Measurements from ENCODE around the gene NBAS. TPM values are rescaled to one million over a fixed set of nuclear protein-coding genes. Genes with fewer than 3 reads are reported as not detected.

Gene NBAS
- total RNA-seq, 2 experiments from 2014 or later, result 24.4 to 28.8 TPM

GRCh38 chr2:15561574-15562344 is 625 bp upstream of the NBAS start:
- Histone ChIP-seq H3K79me2 (ENCODE audit: insufficient read depth, low read depth, low read length) (peaks cover 17% of the 10 kb centered on the region), H3K9me2 (ENCODE audit: insufficient read depth, low read length) (no peaks in the 10 kb centered on the region), H3K27ac (ENCODE audit: low read depth, low read length, poor library complexity, severe bottlenecking) (no peak overlapping the region), H3K36me3 (ENCODE audit: insufficient read depth, low read length) (no peaks in the 10 kb centered on the region), H3K4me2 (ENCODE audit: low read length) (peak overlapping the region; percentile 89), H3K4me1 (ENCODE audit: insufficient read depth, low read length, poor library complexity, severe bottlenecking) (peaks cover 16% of the 10 kb centered on the region), H3K4me3 (ENCODE audit: low read depth, low read length, poor library complexity, severe bottlenecking) (peak overlapping the region; percentile 91), H4K20me1 (ENCODE audit: insufficient read depth, low read length) (no peaks in the 10 kb centered on the region), H3K9me3 (ENCODE audit: low read length) (no peaks in the 10 kb centered on the region), H2AFZ (ENCODE audit: low read length) (peak overlapping the region; percentile 100)
- BruUV-seq (replicated peaks), result no TSS peak
- ChIA-PET POLR2A (interaction anchor here (0.6 to 1.6 kb wide), 16 partner anchors 8 to 794 kb away, joined by 3 to 9 read pairs (median 4); no protein-coding TSS in a partner anchor), CTCF (ENCODE audit: unreplicated experiment) (interaction anchor here (0.6 kb wide), 1 partner anchor 129 kb away, joined by 15 read pairs; no protein-coding TSS in a partner anchor)
- DNase-seq (ENCODE audit: low spot score), result peak; percentile 12
- intact Hi-C loops (cut with micrococcal nuclease; ENCODE audit: unreplicated experiment), result no loop called here
- TF ChIP-seq CTCF (conservative IDR thresholded peaks at IDR 0.05; ENCODE audit: low read length) (no peak), EZH2phosphoT487 (IDR thresholded peaks at IDR 0.05; ENCODE audit: borderline replicate concordance, low read depth, low read length) (no peak)

- no peaks in the 10 kb centered on the region for H4K20me1 ChIP-seq (ENCODE audit: insufficient read depth, low read length)
- H3K27ac ChIP-seq (ENCODE audit: low read depth, low read length, poor library complexity, severe bottlenecking), result no peak overlapping the region
- H3K79me2 ChIP-seq (ENCODE audit: insufficient read depth, low read depth, low read length), result peaks cover 17% of the 10 kb centered on the region
- CTCF ChIA-PET (ENCODE audit: unreplicated experiment), result no interaction called here
- peak overlapping the region; percentile 89 for H3K4me2 ChIP-seq (ENCODE audit: low read length)
- no peak for TF ChIP-seq CTCF (conservative IDR thresholded peaks at IDR 0.05; ENCODE audit: low read length)
- TF ChIP-seq EZH2phosphoT487 (IDR thresholded peaks at IDR 0.05; ENCODE audit: borderline replicate concordance, low read depth, low read length), result no peak
- H3K9me2 ChIP-seq (ENCODE audit: insufficient read depth, low read length), result no peaks in the 10 kb centered on the region
- no peaks in the 10 kb centered on the region for H3K9me3 ChIP-seq (ENCODE audit: low read length)
- H3K36me3 ChIP-seq (ENCODE audit: insufficient read depth, low read length), result no peaks in the 10 kb centered on the region
- DNase-seq (ENCODE audit: low spot score), result peak; percentile 48
- peaks cover 16% of the 10 kb centered on the region for H3K4me1 ChIP-seq (ENCODE audit: insufficient read depth, low read length, poor library complexity, severe bottlenecking)
- H2AFZ ChIP-seq (ENCODE audit: low read length), result peak overlapping the region; percentile 100
- intact Hi-C loops (cut with micrococcal nuclease; ENCODE audit: unreplicated experiment), result no loop called here
- POLR2A ChIA-PET, result interaction anchor here (1.0 to 1.3 kb wide), 2 partner anchors 9 to 418 kb away, joined by 3 to 5 read pairs; no protein-coding TSS in a partner anchor
- TSS peak; percentile 59 for BruUV-seq (replicated peaks)
- H3K4me3 ChIP-seq (ENCODE audit: low read depth, low read length, poor library complexity, severe bottlenecking), result peak overlapping the region; percentile 91
Observed at GRCh38 chr2:15560140-15560987, 770 bp downstream of the NBAS start.

Data from OCI-LY7 (cell line).